ENCODE data around the gene DAZAP2. TPM values are rescaled to one million over a fixed set of nuclear protein-coding genes. Genes with fewer than 3 reads are reported as not detected.

Gene DAZAP2
- total and polyA plus RNA-seq, 9 of the 15 experiments (the other 6 are each of a cell fraction or from before 2014, with no cell fraction given): 116 to 668 (median 227) TPM

DNA sequence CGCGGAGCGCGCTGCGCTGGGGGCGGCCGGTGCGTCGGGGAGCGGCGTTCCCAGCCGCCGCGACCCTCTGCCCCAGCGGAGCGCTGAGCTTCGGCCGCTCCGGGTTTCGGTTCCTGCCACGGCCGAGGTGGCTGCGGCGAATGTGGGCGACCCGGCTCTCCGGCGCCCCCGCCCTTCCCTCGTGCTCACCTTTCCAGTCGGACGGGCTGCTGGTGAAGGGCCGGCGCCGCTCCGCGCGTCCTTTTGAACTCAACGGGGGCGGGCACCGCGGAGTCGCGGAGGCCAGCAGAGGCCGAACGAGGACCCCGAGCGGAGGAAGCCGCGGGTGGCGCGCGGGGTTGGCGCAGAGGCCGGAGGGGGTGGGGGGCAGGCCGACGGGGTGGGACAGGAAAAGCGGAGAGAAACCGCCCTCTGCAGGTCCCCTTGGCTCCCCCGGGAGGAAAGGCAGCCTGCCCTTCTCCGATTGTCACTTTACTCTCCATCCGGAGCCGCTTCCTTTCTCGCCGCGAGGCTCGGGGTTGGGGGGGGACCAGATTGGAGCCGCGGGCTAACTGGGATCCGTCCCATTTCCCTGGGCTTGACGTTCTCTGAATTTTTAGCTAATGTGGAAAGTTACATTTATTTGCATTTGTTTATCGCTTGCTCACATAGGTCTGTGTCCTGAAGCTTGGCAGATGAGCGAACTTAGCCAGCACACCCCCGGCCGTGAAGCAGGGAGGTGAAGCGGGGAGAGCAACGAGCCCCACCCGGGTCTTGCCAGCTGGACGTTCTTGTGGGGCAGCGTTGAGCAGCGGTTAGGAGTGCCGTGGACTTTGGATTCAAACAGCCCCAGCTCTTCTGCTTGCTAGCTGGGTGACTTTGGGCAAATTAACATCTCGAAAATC is 31.7 kb downstream of the DAZAP2 start, which contains the start of gene SMAGP (continued):
- TF ChIP-seq, protein P1, sequence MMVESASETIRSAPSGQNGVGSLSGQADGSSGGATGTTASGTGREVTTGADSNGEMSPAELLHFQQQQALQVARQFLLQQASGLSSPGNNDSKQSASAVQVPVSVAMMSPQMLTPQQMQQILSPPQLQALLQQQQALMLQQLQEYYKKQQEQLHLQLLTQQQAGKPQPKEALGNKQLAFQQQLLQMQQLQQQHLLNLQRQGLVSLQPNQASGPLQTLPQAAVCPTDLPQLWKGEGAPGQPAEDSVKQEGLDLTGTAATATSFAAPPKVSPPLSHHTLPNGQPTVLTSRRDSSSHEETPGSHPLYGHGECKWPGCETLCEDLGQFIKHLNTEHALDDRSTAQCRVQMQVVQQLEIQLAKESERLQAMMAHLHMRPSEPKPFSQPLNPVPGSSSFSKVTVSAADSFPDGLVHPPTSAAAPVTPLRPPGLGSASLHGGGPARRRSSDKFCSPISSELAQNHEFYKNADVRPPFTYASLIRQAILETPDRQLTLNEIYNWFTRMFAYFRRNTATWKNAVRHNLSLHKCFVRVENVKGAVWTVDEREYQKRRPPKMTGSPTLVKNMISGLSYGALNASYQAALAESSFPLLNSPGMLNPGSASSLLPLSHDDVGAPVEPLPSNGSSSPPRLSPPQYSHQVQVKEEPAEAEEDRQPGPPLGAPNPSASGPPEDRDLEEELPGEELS (CRISPR knock-in tag; IDR thresholded peaks at IDR 0.05; ENCODE audit: borderline replicate concordance): no peak
- TF ChIP-seq, protein P2, sequence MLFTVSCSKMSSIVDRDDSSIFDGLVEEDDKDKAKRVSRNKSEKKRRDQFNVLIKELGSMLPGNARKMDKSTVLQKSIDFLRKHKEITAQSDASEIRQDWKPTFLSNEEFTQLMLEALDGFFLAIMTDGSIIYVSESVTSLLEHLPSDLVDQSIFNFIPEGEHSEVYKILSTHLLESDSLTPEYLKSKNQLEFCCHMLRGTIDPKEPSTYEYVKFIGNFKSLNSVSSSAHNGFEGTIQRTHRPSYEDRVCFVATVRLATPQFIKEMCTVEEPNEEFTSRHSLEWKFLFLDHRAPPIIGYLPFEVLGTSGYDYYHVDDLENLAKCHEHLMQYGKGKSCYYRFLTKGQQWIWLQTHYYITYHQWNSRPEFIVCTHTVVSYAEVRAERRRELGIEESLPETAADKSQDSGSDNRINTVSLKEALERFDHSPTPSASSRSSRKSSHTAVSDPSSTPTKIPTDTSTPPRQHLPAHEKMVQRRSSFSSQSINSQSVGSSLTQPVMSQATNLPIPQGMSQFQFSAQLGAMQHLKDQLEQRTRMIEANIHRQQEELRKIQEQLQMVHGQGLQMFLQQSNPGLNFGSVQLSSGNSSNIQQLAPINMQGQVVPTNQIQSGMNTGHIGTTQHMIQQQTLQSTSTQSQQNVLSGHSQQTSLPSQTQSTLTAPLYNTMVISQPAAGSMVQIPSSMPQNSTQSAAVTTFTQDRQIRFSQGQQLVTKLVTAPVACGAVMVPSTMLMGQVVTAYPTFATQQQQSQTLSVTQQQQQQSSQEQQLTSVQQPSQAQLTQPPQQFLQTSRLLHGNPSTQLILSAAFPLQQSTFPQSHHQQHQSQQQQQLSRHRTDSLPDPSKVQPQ (CRISPR knock-in tag; IDR thresholded peaks at IDR 0.05; ENCODE audit: borderline replicate concordance): no peak
- TF ChIP-seq POLR2B (IDR thresholded peaks at IDR 0.05; ENCODE audit: low read depth, partially characterized antibody) (no peak), ZNF354B (CRISPR knock-in tag; IDR thresholded peaks at IDR 0.05) (no peak), ZNF316 (IDR thresholded peaks at IDR 0.05) (no peak), OTX1 (CRISPR knock-in tag; IDR thresholded peaks at IDR 0.05) (no peak), RFX1 (IDR thresholded peaks at IDR 0.05) (no peak), ZBED1 (IDR thresholded peaks at IDR 0.05) (no peak), FOXA3 (CRISPR knock-in tag; conservative IDR thresholded peaks at IDR 0.05 in 1 of 2, IDR thresholded peaks at IDR 0.05 in 1 of 2) (no peak), PRPF4 (IDR thresholded peaks at IDR 0.05; ENCODE audit: insufficient read depth, low read depth, low read length, poor library complexity, severe bottlenecking) (no peak), HDAC2 (IDR thresholded peaks at IDR 0.05) (peak; percentile 21; the same call in 1 of the 2 replicates), HMG20A (CRISPR knock-in tag; conservative IDR thresholded peaks at IDR 0.05) (no peak)
- TF ChIP-seq, protein P3, sequence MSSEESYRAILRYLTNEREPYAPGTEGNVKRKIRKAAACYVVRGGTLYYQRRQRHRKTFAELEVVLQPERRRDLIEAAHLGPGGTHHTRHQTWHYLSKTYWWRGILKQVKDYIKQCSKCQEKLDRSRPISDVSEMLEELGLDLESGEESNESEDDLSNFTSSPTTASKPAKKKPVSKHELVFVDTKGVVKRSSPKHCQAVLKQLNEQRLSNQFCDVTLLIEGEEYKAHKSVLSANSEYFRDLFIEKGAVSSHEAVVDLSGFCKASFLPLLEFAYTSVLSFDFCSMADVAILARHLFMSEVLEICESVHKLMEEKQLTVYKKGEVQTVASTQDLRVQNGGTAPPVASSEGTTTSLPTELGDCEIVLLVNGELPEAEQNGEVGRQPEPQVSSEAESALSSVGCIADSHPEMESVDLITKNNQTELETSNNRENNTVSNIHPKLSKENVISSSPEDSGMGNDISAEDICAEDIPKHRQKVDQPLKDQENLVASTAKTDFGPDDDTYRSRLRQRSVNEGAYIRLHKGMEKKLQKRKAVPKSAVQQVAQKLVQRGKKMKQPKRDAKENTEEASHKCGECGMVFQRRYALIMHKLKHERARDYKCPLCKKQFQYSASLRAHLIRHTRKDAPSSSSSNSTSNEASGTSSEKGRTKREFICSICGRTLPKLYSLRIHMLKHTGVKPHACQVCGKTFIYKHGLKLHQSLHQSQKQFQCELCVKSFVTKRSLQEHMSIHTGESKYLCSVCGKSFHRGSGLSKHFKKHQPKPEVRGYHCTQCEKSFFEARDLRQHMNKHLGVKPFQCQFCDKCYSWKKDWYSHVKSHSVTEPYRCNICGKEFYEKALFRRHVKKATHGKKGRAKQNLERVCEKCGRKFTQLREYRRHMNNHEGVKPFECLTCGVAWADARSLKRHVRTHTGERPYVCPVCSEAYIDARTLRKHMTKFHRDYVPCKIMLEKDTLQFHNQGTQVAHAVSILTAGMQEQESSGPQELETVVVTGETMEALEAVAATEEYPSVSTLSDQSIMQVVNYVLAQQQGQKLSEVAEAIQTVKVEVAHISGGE (CRISPR knock-in tag; IDR thresholded peaks at IDR 0.05): 0 out of 6 replicates have a peak, but pooled peaks of 1 of the 3 experiments have one; percentile 22
- TF ChIP-seq, protein P4, sequence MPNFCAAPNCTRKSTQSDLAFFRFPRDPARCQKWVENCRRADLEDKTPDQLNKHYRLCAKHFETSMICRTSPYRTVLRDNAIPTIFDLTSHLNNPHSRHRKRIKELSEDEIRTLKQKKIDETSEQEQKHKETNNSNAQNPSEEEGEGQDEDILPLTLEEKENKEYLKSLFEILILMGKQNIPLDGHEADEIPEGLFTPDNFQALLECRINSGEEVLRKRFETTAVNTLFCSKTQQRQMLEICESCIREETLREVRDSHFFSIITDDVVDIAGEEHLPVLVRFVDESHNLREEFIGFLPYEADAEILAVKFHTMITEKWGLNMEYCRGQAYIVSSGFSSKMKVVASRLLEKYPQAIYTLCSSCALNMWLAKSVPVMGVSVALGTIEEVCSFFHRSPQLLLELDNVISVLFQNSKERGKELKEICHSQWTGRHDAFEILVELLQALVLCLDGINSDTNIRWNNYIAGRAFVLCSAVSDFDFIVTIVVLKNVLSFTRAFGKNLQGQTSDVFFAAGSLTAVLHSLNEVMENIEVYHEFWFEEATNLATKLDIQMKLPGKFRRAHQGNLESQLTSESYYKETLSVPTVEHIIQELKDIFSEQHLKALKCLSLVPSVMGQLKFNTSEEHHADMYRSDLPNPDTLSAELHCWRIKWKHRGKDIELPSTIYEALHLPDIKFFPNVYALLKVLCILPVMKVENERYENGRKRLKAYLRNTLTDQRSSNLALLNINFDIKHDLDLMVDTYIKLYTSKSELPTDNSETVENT (CRISPR knock-in tag; IDR thresholded peaks at IDR 0.05): no peak
- TF ChIP-seq, protein P5, sequence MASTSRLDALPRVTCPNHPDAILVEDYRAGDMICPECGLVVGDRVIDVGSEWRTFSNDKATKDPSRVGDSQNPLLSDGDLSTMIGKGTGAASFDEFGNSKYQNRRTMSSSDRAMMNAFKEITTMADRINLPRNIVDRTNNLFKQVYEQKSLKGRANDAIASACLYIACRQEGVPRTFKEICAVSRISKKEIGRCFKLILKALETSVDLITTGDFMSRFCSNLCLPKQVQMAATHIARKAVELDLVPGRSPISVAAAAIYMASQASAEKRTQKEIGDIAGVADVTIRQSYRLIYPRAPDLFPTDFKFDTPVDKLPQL (IDR thresholded peaks at IDR 0.05; ENCODE audit: extremely low read depth, insufficient read length): no peak

Data from K562 (cell line).